WTC11 (cell line): ENCODE measurements around the gene N4BP2L2. TPM values are rescaled to one million over a fixed set of nuclear protein-coding genes. Genes with fewer than 3 reads are reported as not detected.

Experiments used
- ATAC-seq: fragments of 200-7000 bp; cut with Tn5 transposase; 2 replicates; pipeline ENCODE4 v1.10.0; 2021; ENCODE audit warnings: mild to moderate bottlenecking, moderate library complexity
- Bru-seq: library from RNA; stranded (reverse); fragments of 400-500 nt; gene quantifications from one replicate; lab custom pipeline; 2021; lab: Mats Ljungman, UMichigan
- CTCF ChIA-PET: fragments of 300-600 bp; sonication (Branson Sonifier 250); formaldehyde crosslinking; loops from one replicate; lab custom pipeline; 2021; ENCODE audit warnings: antibody characterized with exemption; lab: Charles Lee
- POLR2A ChIA-PET: fragments of 350-600 bp; sonication (Branson Sonifier 250); formaldehyde crosslinking; loops from one replicate; lab custom pipeline; 2021; ENCODE audit warnings: antibody characterized with exemption; lab: Charles Lee
- DNase-seq: peaks from one replicate; pipeline ENCODE4 v3.0.0; 2021; ENCODE audit warnings: low spot score
- H3K27ac Mint-ChIP-seq: 2 replicates; pipeline ENCODE4 v1.8.0; 2021; ENCODE audit warnings: mixed read lengths
- H3K27me3 Mint-ChIP-seq: 2 replicates; pipeline ENCODE4 v1.8.0; 2021; ENCODE audit warnings: low read depth, mild to moderate bottlenecking, moderate library complexity, mixed read lengths
- H3K36me3 Mint-ChIP-seq: 2 replicates; pipeline ENCODE4 v1.8.0; 2021; ENCODE audit warnings: mixed read lengths
- H3K4me1 Mint-ChIP-seq: 2 replicates; pipeline ENCODE4 v1.8.0; 2022; ENCODE audit warnings: mixed read lengths
- H3K4me3 Mint-ChIP-seq: 2 replicates; pipeline ENCODE4 v1.8.0; 2021; ENCODE audit warnings: mild to moderate bottlenecking, moderate library complexity, mixed read lengths
- H3K9me3 Mint-ChIP-seq: 2 replicates; pipeline ENCODE4 v1.8.0; 2021; ENCODE audit warnings: mixed read lengths
- ATF1 ChIP-seq: sonication (generic); formaldehyde crosslinking; IDR thresholded peaks from 2 replicates; pipeline ENCODE4 v1.8.1; 2023; ENCODE audit warnings: mild to moderate bottlenecking, moderate library complexity, missing genetic modification reagents
- ATF3 ChIP-seq: sonication (generic); formaldehyde crosslinking; conservative IDR thresholded peaks from 2 replicates; pipeline ENCODE4 v1.8.1; 2022; ENCODE audit warnings: mild to moderate bottlenecking, missing genetic modification reagents
- CREM ChIP-seq: sonication (generic); formaldehyde crosslinking; IDR thresholded peaks from 2 replicates; pipeline ENCODE4 v1.8.1; 2022; ENCODE audit warnings: mild to moderate bottlenecking, missing genetic modification reagents, moderate library complexity
- E2F4 ChIP-seq: sonication (generic); formaldehyde crosslinking; IDR thresholded peaks from 2 replicates; pipeline ENCODE4 v1.8.1; 2022; ENCODE audit warnings: low read depth, mild to moderate bottlenecking, moderate library complexity, missing genetic modification reagents, borderline replicate concordance
- ESRRA ChIP-seq: sonication (generic); formaldehyde crosslinking; IDR thresholded peaks from 2 replicates; pipeline ENCODE4 v1.8.1; 2022; ENCODE audit warnings: mild to moderate bottlenecking, missing genetic modification reagents, borderline replicate concordance
- FOXP1 ChIP-seq: sonication (generic); formaldehyde crosslinking; IDR thresholded peaks from 2 replicates; pipeline ENCODE4 v1.8.0; 2022; ENCODE audit warnings: missing genetic modification reagents, mild to moderate bottlenecking, moderate library complexity, borderline replicate concordance
- GTF2I ChIP-seq: fragments of 250-450 bp; sonication (Bioruptor Pico); conservative IDR thresholded peaks from 2 replicates; pipeline ENCODE4 v1.4.0; 2021; ENCODE audit warnings: mild to moderate bottlenecking
- IRF1 ChIP-seq: sonication (generic); formaldehyde crosslinking; IDR thresholded peaks from 2 replicates; pipeline ENCODE4 v1.8.0; 2023; ENCODE audit warnings: missing genetic modification reagents
- JAZF1 ChIP-seq: fragments of 250-450 bp; sonication (Bioruptor Pico); IDR thresholded peaks from 2 replicates; pipeline ENCODE4 v1.9.0; 2021; ENCODE audit warnings: moderate library complexity, mild to moderate bottlenecking, inconsistent platforms
- KAT7 ChIP-seq: sonication (generic); formaldehyde crosslinking; IDR thresholded peaks from 2 replicates; pipeline ENCODE4 v1.8.1; 2023; ENCODE audit warnings: missing genetic modification reagents, mild to moderate bottlenecking, borderline replicate concordance
- MXD4 ChIP-seq: fragments of 250-450 bp; sonication (Bioruptor Pico); IDR thresholded peaks from 2 replicates; pipeline ENCODE4 v1.8.0; 2021; ENCODE audit warnings: mild to moderate bottlenecking, moderate library complexity, borderline replicate concordance
- NFYB ChIP-seq: sonication (generic); formaldehyde crosslinking; conservative IDR thresholded peaks from 2 replicates; pipeline ENCODE4 v1.8.0; 2022; ENCODE audit warnings: low read depth, missing genetic modification reagents
- NR1H2 ChIP-seq: sonication (generic); formaldehyde crosslinking; IDR thresholded peaks from 2 replicates; pipeline ENCODE4 v1.9.0; 2021; ENCODE audit warnings: mild to moderate bottlenecking, moderate library complexity, missing genetic modification reagents
- NR3C1 ChIP-seq: sonication (generic); formaldehyde crosslinking; conservative IDR thresholded peaks from 2 replicates; pipeline ENCODE4 v1.8.1; 2023; ENCODE audit warnings: low read depth, mild to moderate bottlenecking, missing genetic modification reagents
- PRDM15 ChIP-seq: sonication (generic); formaldehyde crosslinking; IDR thresholded peaks from 2 replicates; pipeline ENCODE4 v1.8.0; 2022; ENCODE audit warnings: missing genetic modification reagents
- SMAD4 ChIP-seq: sonication (generic); formaldehyde crosslinking; IDR thresholded peaks from 2 replicates; pipeline ENCODE4 v1.8.0; 2022; ENCODE audit warnings: mild to moderate bottlenecking, missing genetic modification reagents
- SOX15 ChIP-seq: fragments of 250-450 bp; sonication (Bioruptor Pico); IDR thresholded peaks from 2 replicates; pipeline ENCODE4 v1.9.0; 2021; ENCODE audit warnings: mild to moderate bottlenecking
- SP1 ChIP-seq: sonication (generic); formaldehyde crosslinking; conservative IDR thresholded peaks from 2 replicates; pipeline ENCODE4 v1.8.1; 2022; ENCODE audit warnings: missing genetic modification reagents
- TCF7 ChIP-seq: sonication (generic); formaldehyde crosslinking; IDR thresholded peaks from 2 replicates; pipeline ENCODE4 v1.8.0; 2022; ENCODE audit warnings: mild to moderate bottlenecking, low read depth, missing genetic modification reagents, moderate library complexity
- TEAD1 ChIP-seq: sonication (generic); formaldehyde crosslinking; IDR thresholded peaks from 2 replicates; pipeline ENCODE4 v1.8.0; 2022; ENCODE audit warnings: mild to moderate bottlenecking, missing genetic modification reagents
- USF1 ChIP-seq: sonication (generic); formaldehyde crosslinking; IDR thresholded peaks from 2 replicates; pipeline ENCODE4 v1.8.0; 2022; ENCODE audit warnings: mild to moderate bottlenecking, missing genetic modification reagents
- ZNF219 ChIP-seq: sonication (generic); formaldehyde crosslinking; IDR thresholded peaks from 2 replicates; pipeline ENCODE4 v1.8.0; 2023; ENCODE audit warnings: missing genetic modification reagents, mild to moderate bottlenecking, borderline replicate concordance
- ZNF396 ChIP-seq: fragments of 250-450 bp; sonication (Bioruptor Pico); IDR thresholded peaks from 2 replicates; pipeline ENCODE4 v1.8.0; 2021; ENCODE audit warnings: mild to moderate bottlenecking, moderate library complexity, borderline replicate concordance
- long read RNA-seq, 3 experiments: library from RNA in 1 of 3; library from capped mRNA in 1 of 3; library from polyadenylated mRNA in 1 of 3; unstranded in 2 of 3; stranded (forward) in 1 of 3; transcript quantifications; one replicate each; pipeline ENCODE4 v2.0.0, GENCODE V29; 2021
- total RNA-seq: library from RNA; stranded (reverse); gene quantifications from 3 replicates; pipeline ENCODE4 v1.2.3, GENCODE V29; 2021
- TF ChIP-seq, protein P1 (sequence below): sonication (generic); formaldehyde crosslinking; IDR thresholded peaks from 2 replicates; pipeline ENCODE4 v1.8.1; 2023; ENCODE audit warnings: mild to moderate bottlenecking, moderate library complexity, missing genetic modification reagents
- TF ChIP-seq, protein P2 (sequence below): sonication (generic); formaldehyde crosslinking; IDR thresholded peaks from 2 replicates; pipeline ENCODE4 v1.8.0; 2023; ENCODE audit warnings: mild to moderate bottlenecking, missing genetic modification reagents

N4BP2L2 gene
- total RNA-seq (68.9 to 78.3 TPM (median 72.9 TPM) in 3 replicates), Bru-seq, nascent RNA (percentile 87 among the genes with signal in this experiment)
- long read RNA-seq, experiment 1, full-length matches to known transcripts: 60 of 176 reads
- long read RNA-seq, experiment 1, partial matches to known transcripts: 66 of 176 reads
- long read RNA-seq, experiment 1, other reads (novel, unspliced or antisense): 50 of 176 reads
- long read RNA-seq, experiment 2, full-length matches to known transcripts: 23 of 44 reads
- long read RNA-seq, experiment 2, partial matches to known transcripts: 11 of 44 reads
- long read RNA-seq, experiment 2, other reads (novel, unspliced or antisense): 10 of 44 reads
- long read RNA-seq, experiment 3, full-length matches to known transcripts: 73 of 134 reads
- long read RNA-seq, experiment 3, partial matches to known transcripts: 18 of 134 reads
- long read RNA-seq, experiment 3, other reads (novel, unspliced or antisense): 43 of 134 reads

DNA sequence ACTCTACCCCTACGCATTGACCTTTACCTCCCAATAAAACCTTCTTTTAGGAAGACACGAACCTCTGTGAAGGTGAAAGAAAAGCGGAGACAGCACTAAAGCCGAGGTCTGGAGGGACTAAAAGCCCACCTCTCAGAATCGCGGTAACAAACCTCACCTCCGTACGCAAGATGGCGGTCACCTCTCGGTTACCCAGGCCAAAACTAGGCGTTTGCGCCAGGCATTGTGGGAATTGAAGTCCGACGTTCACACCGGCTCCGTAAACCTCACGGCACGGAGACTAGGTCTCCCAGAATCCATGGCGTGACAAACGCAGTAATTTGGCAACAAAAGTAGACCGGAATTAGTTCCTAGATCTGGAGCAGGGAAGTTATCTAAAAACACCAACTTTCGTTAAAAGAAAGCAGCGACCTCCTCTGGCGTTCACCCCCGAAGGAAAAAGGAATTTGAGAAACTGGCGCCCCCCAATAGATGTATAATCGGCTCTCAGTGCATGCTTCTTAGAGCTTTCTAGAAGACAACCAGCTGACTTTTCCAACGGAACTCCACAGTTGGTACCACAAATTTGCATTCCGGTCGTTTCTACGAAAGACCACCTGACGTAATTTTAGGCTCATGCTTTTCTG, at the start of gene N4BP2L2:
N4BP2L2 (minus strand) TSS at position 175 of the 626 bp plus-strand sequence. CDS start 1,768 bp downstream, outside the sequence.
- peak within 1 kb of the TSS; percentile 99 for H3K4me3 Mint-ChIP-seq
- ChIA-PET POLR2A (interaction anchor here (1.3 kb wide), 1 partner anchor 130 kb away, joined by 3 read pairs; no protein-coding TSS in a partner anchor), CTCF (interaction anchor here (1.6 to 2.8 kb wide), 2 partner anchors 43 to 49 kb away, joined by 5 to 11 read pairs; no protein-coding TSS in a partner anchor)
- H3K27ac Mint-ChIP-seq: peak within 1 kb of the TSS; percentile 100
- peaks cover 32% of the 10 kb centered on the region for H3K36me3 Mint-ChIP-seq
- peak; percentile 91 for DNase-seq
- H3K4me1 Mint-ChIP-seq: peaks cover 28% of the 10 kb centered on the region
- no peaks in the 10 kb centered on the region for H3K9me3 Mint-ChIP-seq
- ATAC-seq: peak; percentile 99
- H3K27me3 Mint-ChIP-seq: no peaks in the 10 kb centered on the region
- TF ChIP-seq ESRRA (CRISPR knock-in tag) (no peak), IRF1 (CRISPR knock-in tag) (no peak), NR1H2 (CRISPR knock-in tag) (no peak), NR3C1 (CRISPR knock-in tag) (no peak), TEAD1 (CRISPR knock-in tag) (no peak), USF1 (no peak), TCF7 (CRISPR knock-in tag) (no peak), CREM (0 out of 2 replicates have a peak, but pooled peaks have one; percentile 48), ATF1 (no peak), SOX15 (CRISPR knock-in tag) (no peak), ZNF396 (CRISPR knock-in tag) (peak; percentile 53; the same call in 1 of the 2 replicates), MXD4 (no peak), ZNF219 (no peak), ATF3 (CRISPR knock-in tag) (no peak), NFYB (CRISPR knock-in tag) (no peak), SMAD4 (CRISPR knock-in tag) (no peak), JAZF1 (CRISPR knock-in tag) (no peak), KAT7 (CRISPR knock-in tag) (no peak), E2F4 (CRISPR knock-in tag) (no peak), FOXP1 (CRISPR knock-in tag) (no peak), PRDM15 (peak; percentile 62), GTF2I (CRISPR knock-in tag) (no peak), SP1 (CRISPR knock-in tag) (no peak; the same call in 1 of the 2 replicates)
- TF ChIP-seq, protein P1, sequence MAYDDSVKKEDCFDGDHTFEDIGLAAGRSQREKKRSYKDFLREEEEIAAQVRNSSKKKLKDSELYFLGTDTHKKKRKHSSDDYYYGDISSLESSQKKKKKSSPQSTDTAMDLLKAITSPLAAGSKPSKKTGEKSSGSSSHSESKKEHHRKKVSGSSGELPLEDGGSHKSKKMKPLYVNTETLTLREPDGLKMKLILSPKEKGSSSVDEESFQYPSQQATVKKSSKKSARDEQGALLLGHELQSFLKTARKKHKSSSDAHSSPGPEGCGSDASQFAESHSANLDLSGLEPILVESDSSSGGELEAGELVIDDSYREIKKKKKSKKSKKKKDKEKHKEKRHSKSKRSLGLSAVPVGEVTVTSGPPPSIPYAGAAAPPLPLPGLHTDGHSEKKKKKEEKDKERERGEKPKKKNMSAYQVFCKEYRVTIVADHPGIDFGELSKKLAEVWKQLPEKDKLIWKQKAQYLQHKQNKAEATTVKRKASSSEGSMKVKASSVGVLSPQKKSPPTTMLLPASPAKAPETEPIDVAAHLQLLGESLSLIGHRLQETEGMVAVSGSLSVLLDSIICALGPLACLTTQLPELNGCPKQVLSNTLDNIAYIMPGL (CRISPR knock-in tag): 0 out of 2 replicates have a peak, but pooled peaks have one; percentile 28
- TF ChIP-seq, protein P2, sequence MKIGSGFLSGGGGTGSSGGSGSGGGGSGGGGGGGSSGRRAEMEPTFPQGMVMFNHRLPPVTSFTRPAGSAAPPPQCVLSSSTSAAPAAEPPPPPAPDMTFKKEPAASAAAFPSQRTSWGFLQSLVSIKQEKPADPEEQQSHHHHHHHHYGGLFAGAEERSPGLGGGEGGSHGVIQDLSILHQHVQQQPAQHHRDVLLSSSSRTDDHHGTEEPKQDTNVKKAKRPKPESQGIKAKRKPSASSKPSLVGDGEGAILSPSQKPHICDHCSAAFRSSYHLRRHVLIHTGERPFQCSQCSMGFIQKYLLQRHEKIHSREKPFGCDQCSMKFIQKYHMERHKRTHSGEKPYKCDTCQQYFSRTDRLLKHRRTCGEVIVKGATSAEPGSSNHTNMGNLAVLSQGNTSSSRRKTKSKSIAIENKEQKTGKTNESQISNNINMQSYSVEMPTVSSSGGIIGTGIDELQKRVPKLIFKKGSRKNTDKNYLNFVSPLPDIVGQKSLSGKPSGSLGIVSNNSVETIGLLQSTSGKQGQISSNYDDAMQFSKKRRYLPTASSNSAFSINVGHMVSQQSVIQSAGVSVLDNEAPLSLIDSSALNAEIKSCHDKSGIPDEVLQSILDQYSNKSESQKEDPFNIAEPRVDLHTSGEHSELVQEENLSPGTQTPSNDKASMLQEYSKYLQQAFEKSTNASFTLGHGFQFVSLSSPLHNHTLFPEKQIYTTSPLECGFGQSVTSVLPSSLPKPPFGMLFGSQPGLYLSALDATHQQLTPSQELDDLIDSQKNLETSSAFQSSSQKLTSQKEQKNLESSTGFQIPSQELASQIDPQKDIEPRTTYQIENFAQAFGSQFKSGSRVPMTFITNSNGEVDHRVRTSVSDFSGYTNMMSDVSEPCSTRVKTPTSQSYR (CRISPR knock-in tag): no peak
